ENCODE measurements around the gene GGT6. TPM values are rescaled to one million over a fixed set of nuclear protein-coding genes. Genes with fewer than 3 reads are reported as not detected.

Gene GGT6
- total and polyA plus RNA-seq, 3 donors from 2014 or later = 2.5 to 5.9 (median 3.8) TPM

GRCh38 chr17:4534515-4534914 lies 25.9 kb downstream of the GGT6 start:
- no peak for TF ChIP-seq POLR2A (IDR thresholded peaks at IDR 0.05)
- TF ChIP-seq CTCF (IDR thresholded peaks at IDR 0.05) = no peak
- Histone ChIP-seq H3K36me3 (ENCODE audit: low read depth, missing control alignments) (no peaks in the 10 kb centered on the region), H3K9me3 (no peaks in the 10 kb centered on the region), H3K27me3 (no peaks in the 10 kb centered on the region), H3K27ac (no peak overlapping the region), H3K4me1 (peaks cover 41% of the 10 kb centered on the region), H3K4me3 (no peak overlapping the region)
- WGBS, 2 donors = 77 to 91% methylated on average over 4 to 17 of the region's 17 CpGs
- intact Hi-C loops (cut with DNase I; ENCODE audit: low total_unique reads) = no loop called here
- DNase-seq = no peak

GRCh38 chr17:4533523-4534504 lies 26.6 kb downstream of the GGT6 start:
- no peaks in the 10 kb centered on the region for H3K27me3 ChIP-seq
- no peak overlapping the region for H3K4me3 ChIP-seq
- H3K4me1 ChIP-seq = peaks cover 41% of the 10 kb centered on the region
- H3K36me3 ChIP-seq (ENCODE audit: low read depth, missing control alignments) = no peaks in the 10 kb centered on the region
- no peak for DNase-seq
- 55 to 72% methylated on average over 2 to 23 of the region's 23 CpGs for WGBS, 2 donors
- H3K9me3 ChIP-seq = no peaks in the 10 kb centered on the region
- intact Hi-C loops (cut with DNase I; ENCODE audit: low total_unique reads) = no loop called here
- no peak for TF ChIP-seq CTCF (IDR thresholded peaks at IDR 0.05)
- H3K27ac ChIP-seq = no peak overlapping the region

GRCh38 chr17:4532860-4533522 lies 27.4 kb downstream of the GGT6 start:
- no peaks in the 10 kb centered on the region for H3K36me3 ChIP-seq (ENCODE audit: low read depth, missing control alignments)

DNA sequence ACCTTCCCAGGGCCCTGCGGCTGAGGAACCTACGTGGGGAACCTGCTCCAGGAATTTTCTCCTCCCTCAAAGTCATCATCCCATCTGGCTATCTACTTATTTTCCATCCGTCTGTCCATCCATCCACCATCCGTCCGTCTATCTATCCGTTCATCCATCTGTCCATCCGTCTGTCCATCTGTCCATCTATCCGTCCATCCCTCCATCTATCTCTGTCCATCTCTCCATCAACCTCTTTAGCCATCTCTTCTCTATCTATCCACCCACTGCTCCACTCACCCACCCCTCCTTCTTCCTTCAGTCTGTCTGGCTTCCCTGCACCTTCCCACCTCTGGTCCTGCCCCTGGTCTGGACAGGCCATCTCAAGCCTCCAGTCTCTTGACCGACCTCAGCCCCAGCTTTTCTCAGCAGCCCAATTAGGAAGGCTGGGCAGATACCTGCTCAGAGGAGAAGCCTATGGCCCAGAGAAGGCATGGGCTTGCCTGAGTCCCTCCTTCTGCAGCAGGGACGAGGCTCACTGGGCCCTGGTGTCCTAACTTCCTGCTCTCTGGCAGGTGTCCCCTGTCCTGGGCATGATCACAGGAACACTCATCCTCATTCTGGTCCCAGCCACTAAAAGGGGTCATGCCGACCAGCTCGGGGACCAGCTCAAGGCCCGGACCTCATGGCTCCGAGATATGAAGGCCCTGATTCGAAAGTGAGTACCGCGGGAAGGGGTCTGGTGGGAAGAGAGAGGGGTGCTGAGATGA lies 28.2 kb downstream of the GGT6 start:
- Histone ChIP-seq H3K36me3 (ENCODE audit: low read depth, missing control alignments) (no peaks in the 10 kb centered on the region), H3K4me3 (no peak overlapping the region), H3K27ac (no peak overlapping the region), H3K4me1 (peaks cover 26% of the 10 kb centered on the region), H3K9me3 (no peaks in the 10 kb centered on the region), H3K27me3 (no peaks in the 10 kb centered on the region)
- no peak for DNase-seq
- 89 to 96% methylated on average over 16 to 17 of the region's 17 CpGs for WGBS, 2 donors
- intact Hi-C loops (cut with DNase I; ENCODE audit: low total_unique reads) = no loop called here
- TF ChIP-seq CTCF (IDR thresholded peaks at IDR 0.05) (no peak), POLR2A (IDR thresholded peaks at IDR 0.05) (no peak)

More at GRCh38 chr17:4532860-4533522, 27.4 kb downstream of the GGT6 start:
- no peak for TF ChIP-seq CTCF (IDR thresholded peaks at IDR 0.05)
- TF ChIP-seq POLR2A (IDR thresholded peaks at IDR 0.05) = no peak
- DNase-seq = no peak
- Histone ChIP-seq H3K9me3 (no peaks in the 10 kb centered on the region), H3K27ac (no peak overlapping the region), H3K4me3 (no peak overlapping the region), H3K4me1 (peaks cover 35% of the 10 kb centered on the region), H3K27me3 (no peaks in the 10 kb centered on the region)
- intact Hi-C loops (cut with DNase I; ENCODE audit: low total_unique reads) = no loop called here
- 85 to 94% methylated on average over 17 to 33 of the region's 33 CpGs for WGBS, 2 donors
